HG02571 (cell line): ENCODE results near the gene ATAD2B.
"Not testable (repeated sequence)": the region's sequence is repeated elsewhere in the genome, so short reads cannot be mapped to it uniquely, and the experiment has no call there.

Experiments used
- ATAC-seq: cut with Tn5 transposase; IDR thresholded peaks from one replicate; pipeline ENCODE4 v1.9.1; 2021; ENCODE audit warnings: mild to moderate bottlenecking, moderate library complexity; ENCODE audit not compliant: unreplicated experiment

The ATAD2B gene

DNA sequence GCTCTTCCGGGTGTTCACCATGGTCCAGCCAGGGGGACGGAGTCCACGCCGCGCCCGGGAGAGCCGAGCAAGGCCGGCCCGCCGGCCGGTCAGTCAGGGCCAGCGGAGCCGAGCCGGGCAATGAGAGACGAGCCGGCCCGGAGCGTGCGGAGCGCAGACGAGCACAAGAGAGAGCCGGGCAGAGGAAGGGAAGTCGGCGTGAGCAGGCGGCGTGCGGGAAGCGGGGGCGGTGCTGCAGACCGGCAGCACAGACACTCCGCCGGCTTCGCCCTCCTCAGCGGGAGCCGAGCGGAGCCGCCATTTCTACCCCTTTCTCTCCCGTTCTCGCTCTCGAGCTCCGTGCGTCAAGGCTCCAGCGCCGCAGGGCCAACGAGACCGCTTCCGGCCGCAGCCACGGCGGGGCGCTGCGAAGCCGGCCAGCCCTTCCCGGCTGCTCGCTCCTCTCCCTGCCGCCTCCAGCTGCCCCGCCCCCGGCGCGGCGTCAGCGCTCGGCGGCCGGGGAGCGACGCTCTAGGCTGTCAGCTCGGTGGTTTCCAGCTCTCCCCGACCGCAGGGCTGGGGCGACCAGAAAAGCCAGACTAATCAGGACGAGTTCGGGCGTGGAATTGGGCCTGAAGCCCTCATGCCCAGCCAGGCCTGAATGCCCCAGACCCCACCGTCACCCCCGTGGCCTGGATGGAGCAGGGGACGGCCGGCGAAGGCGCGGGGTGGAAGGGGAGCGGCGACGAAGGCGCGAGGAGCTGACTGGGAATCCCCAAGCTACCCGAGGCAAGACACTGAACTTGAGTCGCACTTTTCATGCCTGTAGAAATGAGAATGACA is at the start of gene ATAD2B:
Gene ATAD2B, minus strand, starts transcription at position 374 of the 822 bp plus-strand sequence. Its CDS starts 353 bp downstream, at position 21.
- ATAC-seq: peak; percentile 75

DNA sequence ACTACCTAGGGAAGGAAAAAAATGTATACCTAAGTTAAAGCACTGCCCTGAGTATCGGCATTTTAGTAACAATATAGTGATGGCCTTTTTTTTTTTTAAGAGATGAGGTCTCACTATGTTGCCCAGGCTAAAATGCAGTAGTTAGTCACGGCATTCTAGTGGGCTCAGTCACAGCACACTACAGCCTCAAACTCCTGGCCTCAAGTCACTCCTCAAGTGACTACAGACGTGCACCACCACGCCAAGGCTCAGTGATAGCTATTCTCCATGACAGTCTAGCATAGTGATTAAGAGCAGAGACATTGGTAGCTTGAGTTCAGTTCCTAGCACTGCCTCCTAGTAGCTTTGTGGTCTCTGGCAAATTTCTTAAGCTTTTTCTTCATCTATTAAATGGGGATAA is 40.9 kb upstream of the ATAD2B start:
- no peak for ATAC-seq

DNA sequence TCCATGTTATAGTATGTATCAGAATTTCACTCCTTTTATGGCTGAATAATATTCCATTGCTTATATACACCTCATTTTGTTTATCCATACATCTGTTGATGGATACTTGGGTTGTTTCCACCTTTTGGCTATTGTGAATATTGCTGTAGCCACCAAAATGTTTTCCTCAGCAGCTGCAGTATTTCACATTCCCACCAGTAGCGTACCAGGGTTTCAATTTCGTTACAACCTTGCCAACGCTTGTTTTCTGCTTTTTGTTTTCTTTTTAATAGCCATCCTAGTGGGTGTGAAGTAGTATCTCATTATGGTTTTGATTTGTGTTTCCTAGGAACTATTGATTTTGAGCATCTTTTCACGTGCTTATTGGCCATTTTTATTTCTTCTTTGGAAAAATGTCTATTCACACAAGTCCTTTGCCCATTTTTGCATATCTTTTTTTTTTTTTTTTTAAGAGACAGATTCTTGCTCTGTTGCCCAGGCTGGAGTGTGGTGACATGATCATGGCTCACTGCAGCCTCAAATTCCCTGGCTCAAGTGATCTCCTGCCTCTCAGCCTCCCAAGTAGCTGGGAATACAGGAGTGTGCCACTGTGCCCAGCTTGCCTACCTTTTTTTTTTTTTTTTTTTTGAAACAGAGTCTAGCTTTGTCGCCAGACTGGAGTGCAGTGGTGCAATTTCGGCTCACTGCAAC is 27.5 kb upstream of the ATAD2B start:
- ATAC-seq: no peak

DNA sequence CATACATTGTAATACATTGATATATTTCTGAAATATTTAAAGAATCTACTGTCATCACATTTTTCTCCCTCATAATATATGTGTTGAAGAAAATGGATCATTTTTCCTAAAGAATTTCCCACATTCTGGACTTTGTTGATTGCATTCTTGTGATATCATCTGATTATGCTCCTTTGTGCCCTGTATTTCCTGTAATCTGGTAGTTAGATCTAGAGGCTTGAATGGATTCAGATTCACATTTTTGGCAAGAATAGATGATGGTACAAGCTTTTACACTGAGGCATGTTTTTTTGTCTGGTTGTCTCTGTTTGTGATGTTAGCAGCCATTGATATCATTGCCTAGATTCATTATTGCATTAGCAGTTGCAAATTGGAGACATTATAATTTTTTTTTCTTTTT is 26.7 kb upstream of the ATAD2B start:
- no peak for ATAC-seq

DNA sequence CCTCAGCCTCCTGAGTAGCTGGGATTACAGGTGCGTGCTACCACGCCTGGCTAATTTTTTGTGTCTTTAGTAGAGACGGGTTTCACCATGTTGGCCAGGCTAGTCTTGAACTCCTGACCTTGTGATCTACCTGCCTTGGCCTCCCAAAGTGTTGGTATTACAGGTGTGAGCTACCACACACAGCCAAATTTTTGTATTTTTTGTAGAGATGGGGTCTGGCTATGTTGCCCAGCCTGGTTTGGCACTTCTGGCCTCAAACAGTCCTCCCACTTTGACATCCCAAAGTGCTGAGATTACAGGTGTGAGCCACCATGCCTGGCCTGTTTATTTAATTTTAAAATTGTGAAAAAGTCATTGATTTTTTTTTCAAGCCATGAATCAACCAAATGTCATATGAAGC is 25.6 kb upstream of the ATAD2B start:
- not testable (repeated sequence) for ATAC-seq

DNA sequence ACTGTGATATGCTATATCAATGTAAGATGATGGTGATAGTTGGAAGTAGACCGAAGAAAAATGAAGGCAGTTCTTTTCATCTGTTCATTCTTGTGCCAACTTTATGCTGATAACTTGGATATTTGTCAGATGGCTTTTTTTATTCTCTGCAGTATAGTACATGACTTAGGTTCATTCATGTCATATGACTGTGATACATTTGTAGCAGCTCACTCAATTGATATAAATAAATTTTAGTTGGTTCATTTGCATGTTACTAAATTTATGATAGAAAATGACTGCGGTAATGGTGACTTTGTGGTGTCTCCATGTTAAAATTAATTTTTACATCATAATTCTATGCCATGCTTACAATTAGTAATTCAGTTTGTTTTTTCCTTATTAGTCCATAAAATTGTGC is 20.4 kb upstream of the ATAD2B start:
- ATAC-seq: no peak

DNA sequence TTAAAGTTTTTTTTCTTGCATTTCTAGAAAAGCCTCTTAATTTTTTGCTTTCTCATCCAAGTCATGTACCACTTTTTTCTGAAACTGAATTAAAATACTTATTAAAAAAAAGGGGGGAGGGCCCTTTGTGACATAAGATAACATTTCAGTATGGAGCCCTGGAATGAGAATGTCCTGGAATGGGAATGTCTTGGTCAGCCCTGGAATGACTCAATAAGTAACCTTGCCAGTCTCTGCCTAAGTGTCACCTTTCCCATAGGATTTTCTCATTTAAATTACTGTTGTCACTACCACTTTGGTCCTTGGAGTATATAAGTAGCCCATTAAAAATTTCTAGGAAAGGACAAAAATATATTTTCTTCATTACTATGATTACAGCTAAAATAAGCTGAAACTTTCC is 18.1 kb upstream of the ATAD2B start:
- no peak for ATAC-seq

DNA sequence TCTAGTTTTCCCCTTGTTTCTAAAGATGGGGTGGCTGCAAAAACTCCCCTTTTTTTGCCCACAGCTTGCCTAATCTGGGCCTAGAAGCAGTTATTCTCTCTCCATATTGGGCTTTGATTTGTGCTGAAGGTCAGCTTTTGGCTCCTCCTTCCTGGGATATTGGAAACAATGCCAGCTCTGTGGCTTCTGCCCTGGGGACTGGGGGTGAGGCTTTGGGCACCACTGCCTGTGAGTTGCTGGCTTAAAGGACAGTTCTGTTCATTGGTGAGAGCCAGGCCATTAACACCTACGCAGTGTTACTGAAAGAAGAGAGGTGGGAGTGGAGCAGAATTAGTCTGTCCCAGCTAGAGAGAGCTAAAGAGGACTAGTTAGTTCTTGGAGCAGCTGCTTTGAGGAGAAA is 17.6 kb upstream of the ATAD2B start:
- no peak for ATAC-seq

DNA sequence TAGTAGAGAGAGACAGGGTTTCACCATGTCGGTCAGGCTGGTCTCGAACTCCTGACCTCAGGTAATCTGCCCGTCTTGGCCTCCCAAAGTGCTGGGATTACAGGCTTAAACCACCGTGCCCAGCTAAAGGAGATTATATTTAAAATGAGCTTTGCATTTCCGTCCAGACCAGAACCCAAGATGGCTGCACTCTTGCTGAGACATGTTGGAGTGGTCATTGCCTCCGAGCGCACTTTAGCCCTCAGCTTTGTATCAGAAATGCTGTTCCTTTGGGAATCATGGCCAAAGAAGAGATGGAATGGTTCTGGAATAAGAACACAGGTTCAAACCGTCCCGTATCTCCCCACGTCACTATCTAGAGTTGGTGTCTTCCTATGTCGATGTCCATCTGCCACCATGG is 16.7 kb upstream of the ATAD2B start:
- no peak for ATAC-seq

DNA sequence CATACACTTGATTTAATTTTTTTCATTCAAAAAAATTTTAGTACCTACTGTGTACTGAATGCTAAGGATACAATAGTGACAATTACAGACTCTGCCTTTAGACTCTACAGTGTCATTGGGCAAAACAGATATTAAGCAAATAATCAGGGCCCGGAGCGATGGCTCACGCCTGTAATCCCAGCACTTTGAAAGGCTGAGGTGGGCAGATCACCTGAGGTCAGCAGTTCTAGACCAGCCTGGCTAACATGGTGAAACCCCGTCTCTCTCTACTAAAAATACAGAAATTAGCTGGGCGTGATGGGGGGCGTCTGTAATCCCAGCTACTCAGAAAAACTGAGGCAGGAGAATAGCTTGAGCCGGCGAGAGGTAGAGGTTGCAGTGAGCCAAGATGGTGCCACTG is 14.7 kb upstream of the ATAD2B start:
- ATAC-seq: no peak

DNA sequence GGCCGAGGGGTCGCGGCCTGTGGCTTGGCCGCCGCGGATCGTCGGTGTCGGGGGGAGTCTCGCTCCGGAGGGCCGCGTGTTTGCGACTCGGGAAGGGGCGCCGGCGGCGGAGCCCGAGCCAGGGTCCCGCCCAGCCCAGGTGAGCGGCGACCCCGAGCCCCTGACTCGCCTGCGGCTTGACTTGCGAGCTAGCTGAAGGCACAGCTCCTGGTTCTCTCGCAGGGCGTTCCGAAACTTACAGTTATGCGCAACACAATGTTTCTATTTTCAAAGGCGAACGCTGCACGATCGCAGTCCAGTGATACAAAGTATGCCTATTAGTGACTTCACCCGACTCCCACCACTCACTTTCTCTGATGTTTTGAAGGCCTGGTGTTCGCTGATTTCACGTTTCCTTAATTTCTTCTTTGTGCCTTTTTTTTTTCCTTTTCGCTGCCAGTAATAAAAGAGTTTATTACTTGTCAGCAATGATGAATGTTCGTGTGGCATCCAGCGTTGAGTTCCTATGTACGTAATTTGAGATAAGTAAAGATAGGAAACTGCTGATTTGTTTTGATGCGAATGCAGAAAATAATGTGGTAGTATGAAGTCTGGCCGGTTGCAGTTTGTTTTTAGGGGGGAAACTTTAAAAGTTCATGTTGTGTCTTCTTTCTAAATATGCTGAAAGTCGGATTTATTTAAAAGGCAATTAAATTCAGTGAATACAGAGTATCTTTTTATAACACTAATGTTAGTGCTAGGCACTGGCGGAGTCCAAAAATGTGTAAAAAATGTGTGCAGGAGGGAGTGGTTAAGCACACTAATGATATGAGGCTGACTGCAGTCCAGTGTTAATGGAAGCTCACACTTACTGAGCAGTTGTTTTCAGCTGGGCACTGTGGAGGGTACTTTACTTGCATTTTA is 14.0 kb upstream of the ATAD2B start:
- peak; percentile 63 for ATAC-seq

DNA sequence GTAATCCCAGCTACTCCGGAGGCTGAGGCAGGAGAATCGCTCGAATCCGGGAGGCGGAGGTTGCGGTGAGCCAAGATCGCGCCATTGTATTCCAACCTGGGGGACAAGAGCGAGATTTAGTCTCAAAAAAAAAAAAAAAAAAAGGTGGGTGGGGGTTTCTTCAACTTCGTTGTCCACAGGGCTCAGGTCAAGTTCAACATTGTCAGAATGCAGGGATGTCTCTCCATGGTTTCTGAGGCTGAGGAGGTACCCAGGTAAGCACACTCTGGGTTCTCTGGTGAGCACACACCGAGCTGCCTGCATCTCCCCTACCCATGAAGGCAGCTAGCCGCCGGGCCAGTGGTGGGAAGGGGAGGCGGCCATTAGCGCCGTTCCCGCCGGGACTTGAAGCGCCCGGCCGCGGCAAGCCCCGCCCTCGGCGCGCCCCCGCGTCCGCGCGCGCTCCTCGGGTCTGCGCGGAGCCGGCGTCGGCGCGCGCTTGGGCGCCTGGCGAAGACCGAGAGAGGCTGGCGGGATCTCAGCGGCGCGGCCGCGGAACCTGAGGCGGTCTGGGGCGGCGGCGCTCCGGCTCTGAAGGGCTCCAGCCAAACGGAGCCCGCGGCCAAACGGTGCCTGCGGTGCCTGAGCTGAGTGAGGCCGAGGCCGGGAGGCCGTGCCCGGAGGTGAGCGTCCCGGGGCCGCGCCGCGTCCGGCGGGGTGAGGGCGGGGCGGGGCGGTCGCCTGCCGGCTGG is 13.2 kb upstream of the ATAD2B start, which contains the start of gene UBXN2A:
Gene UBXN2A, plus strand, starts transcription at position 477 of the 731 bp plus-strand sequence. CDS start 17,852 bp downstream, outside the sequence.
- ATAC-seq: peak; percentile 71

DNA sequence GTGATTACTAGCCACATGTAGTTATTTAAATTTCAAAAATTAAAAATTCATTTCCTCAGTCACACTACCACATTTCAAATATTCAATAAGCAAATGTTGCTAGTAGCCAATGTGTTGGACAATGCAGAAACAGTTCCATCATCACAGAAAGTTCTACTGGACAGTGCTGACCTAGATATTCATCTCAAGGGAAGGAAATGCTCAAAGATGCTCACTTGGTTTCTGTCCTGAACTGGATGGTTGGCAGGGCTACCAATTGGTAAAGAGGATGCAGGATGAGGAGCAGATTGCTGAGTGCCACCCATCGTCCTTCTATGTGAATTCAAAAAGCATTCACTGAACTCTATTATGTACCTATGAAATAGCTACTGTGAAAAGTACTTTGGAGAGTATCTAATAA is 7.3 kb upstream of the ATAD2B start:
- no peak for ATAC-seq

DNA sequence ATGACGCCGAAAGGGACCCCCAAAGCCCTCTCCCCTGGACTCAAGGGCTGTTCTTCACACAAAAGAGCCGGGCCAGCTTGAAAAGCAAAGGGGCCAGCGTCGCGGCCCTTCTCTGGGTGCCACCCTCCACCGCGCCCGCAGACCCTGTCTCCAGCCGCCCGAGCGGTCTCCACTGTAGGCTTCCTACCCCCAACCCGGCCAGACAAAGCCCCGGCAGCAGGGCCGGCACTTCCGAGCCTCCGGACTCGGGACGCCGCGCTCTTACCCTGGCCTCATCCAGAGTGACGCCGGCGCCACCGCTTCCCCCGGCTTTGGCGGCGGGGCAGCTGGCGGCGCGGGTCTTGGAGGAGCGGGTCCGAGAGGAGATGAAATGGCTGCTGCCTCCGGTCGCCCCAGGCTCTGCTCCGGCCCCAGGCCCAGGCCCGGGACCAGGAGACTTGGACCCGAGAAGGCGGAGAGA is 603 bp downstream of the ATAD2B start:
- peak; percentile 24 for ATAC-seq

DNA sequence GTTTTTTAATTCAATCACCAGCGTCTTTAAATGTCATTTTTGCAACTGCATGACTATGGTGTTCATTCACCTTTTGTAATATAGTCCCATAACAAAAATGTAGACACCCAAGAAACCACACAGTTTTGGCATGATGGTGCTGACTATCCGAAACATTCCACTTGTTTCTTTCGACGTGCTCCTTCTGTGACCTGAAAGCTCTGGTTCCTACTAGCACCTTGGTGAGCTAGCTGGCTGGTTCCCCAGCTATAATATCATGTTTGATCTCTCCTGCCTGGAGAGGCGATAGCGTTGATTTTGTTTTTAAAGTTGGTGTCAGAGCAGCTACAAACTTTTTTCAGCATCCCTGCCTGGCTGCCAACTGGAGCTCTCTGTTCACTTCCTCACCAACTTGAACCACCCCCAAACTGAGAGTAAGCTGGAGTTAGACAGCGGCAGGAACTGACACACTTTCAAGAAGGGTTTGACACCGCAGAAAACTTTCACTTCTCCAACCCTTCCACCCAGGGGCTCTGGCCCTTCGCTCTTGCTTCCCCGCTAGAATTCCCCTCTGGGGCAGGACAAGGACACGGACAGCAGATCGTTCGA is 1.1 kb downstream of the ATAD2B start:
- ATAC-seq: peak; percentile 50

DNA sequence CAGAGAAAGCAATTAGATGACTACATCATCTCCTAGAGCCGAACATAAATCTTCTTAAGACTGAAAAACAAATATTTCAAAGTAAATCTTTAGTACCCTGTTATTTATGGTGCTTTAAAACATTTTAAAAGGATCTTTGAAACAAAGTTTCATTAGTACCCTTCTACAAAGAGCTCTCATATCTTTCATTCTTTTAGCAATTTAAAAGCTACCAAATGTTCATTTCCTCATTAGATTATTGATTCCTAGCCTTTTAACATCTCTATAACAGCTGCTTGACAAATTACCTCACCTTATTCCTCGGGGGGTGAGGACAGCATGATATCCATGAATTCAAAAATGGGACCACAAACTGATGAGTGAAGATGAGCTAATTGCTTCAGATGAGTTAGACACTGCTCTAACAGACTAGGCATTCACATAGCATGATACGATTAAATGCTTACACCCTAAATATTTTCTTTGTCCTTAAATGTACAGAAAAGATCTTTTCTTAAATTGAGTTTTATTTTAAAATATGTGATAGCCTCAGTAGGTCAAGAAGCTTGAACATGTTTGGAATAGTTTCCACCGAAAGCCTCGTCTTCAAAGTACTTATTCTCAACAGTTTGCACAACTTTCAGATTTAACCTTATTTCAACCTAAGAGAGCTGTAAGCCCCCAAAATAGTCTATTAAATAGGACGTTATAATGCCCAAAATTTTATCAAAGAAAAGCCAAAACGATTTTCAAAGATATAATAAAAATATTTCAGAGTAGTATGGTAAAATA is 2.1 kb downstream of the ATAD2B start:
- no peak for ATAC-seq

DNA sequence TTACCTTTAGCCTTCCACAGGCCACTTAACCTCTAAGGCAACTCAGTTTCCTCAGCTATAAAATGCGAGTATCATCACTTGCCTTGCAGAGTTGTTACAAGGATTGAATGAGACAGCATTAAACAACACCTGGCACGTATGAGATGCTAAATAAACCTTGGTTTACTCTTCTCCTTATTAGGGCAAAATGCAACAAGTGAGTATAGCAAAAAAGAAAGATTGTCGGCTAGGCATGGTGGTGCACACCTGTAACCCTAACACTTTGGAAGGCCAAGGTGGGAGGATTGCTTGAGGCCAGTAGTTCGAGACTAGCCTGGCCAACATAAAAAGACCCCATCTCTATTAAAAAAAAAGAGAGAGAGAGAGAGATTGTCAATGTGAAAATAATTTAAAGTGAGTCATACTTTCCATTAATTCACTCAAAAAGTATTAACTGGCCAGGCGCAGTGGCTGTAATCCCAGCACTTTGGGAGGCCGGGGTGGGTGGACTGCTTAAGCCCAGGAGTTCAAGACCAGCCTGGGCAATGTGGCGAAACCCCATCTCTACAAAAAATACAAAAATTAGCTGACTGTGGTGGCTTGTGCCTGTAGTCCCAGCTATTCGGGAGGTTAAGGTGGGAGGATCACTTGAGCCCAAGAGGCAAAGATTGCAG is 8.0 kb downstream of the ATAD2B start:
- ATAC-seq: no peak

DNA sequence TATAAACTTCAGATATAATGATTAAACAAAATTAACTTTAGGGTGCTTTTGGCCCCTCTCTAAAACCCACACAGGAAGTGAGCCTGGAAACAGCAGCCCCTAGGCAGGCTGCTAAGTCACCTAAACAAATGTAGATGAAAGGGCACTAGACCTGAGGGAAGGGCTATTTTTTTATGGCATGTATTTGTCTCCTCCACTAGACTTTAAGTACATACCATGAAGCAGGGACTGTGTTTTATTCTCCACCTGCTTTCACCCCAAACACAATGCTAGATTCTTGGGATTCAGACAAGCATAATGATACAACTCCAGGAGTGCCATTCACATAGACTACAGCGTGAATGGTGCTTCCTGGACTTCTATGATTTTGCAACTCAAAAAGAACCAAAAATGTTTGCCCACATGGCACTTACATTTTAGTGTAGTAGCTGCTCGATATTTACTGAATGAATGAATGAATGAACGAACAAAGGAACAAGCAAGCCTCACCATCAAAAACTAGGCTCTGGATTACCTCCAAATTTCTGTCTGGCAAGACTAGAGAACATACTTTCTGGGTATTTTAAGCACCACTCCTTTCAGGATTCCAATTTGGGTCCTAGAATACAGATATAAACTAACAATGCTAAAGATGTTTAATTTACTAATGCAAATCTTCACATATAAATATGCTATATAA is 10.1 kb downstream of the ATAD2B start:
- ATAC-seq: no peak
